GM21390 (cell line): ENCODE measurements around the gene VAV3.

ENCODE experiments used
- ATAC-seq: cut with Tn5 transposase; IDR thresholded peaks from one replicate; pipeline ENCODE4 v1.9.1; 2021; ENCODE audit not compliant: unreplicated experiment

Gene VAV3

GRCh38 chr1:107972391-107973180 lies 7.6 kb upstream of the VAV3 start:
- ATAC-seq: no peak

- no peak for ATAC-seq
These were observed 1.6 kb upstream of the VAV3 start for GRCh38 chr1:107966550-107966949.

- ATAC-seq: peak; percentile 2
These were observed 457 bp downstream of the VAV3 start for GRCh38 chr1:107964336-107965109.

- ATAC-seq: peak; percentile 90
These were observed 1.2 kb downstream of the VAV3 start for GRCh38 chr1:107963601-107964335.

GRCh38 chr1:107963008-107963407 lies 2.0 kb downstream of the VAV3 start:
- no peak for ATAC-seq

- no peak for ATAC-seq
These were observed 10.1 kb downstream of the VAV3 start for GRCh38 chr1:107954719-107955415.

- no peak for ATAC-seq
These were observed 10.9 kb downstream of the VAV3 start for GRCh38 chr1:107954126-107954525.

GRCh38 chr1:107953556-107953955 lies 11.4 kb downstream of the VAV3 start:
- no peak for ATAC-seq

- no peak for ATAC-seq
These were observed 12.0 kb downstream of the VAV3 start for GRCh38 chr1:107952989-107953388.

GRCh38 chr1:107950464-107950863 lies 14.5 kb downstream of the VAV3 start:
- peak; percentile 9 for ATAC-seq

GRCh38 chr1:107949467-107950253 lies 15.3 kb downstream of the VAV3 start:
- peak; percentile 97 for ATAC-seq

- no peak for ATAC-seq
These were observed 18.2 kb downstream of the VAV3 start for GRCh38 chr1:107946794-107947193.

- ATAC-seq: no peak
These were observed 21.3 kb downstream of the VAV3 start for GRCh38 chr1:107943694-107944093.

- no peak for ATAC-seq
These were observed 22.2 kb downstream of the VAV3 start for GRCh38 chr1:107942814-107943213.

- ATAC-seq: no peak
These were observed 23.4 kb downstream of the VAV3 start for GRCh38 chr1:107941531-107941930.

GRCh38 chr1:107941123-107941522 lies 23.9 kb downstream of the VAV3 start:
- ATAC-seq: no peak

- ATAC-seq: no peak
These were observed 24.3 kb downstream of the VAV3 start for GRCh38 chr1:107940701-107941100.

GRCh38 chr1:107940017-107940577 lies 24.9 kb downstream of the VAV3 start:
- no peak for ATAC-seq

- ATAC-seq: no peak
These were observed 25.7 kb downstream of the VAV3 start for GRCh38 chr1:107939256-107939655.
